Measurements from ENCODE around the gene SNX15.

SNX15 gene

GRCh38 chr11:65058012-65058411, 30.8 kb downstream of the SNX15 start:
- Histone ChIP-seq H3F3A (ENCODE audit: control insufficient read depth, insufficient read depth) (no peaks in the 10 kb centered on the region), H3K27me3 (ENCODE audit: control insufficient read depth, low read length) (no peaks in the 10 kb centered on the region; the same call in 1 of the 2 replicates), H3K4me1 (ENCODE audit: control insufficient read depth, low read length) (peaks cover 36% of the 10 kb centered on the region), H3K79me2 (ENCODE audit: control insufficient read depth, low read length) (no peaks in the 10 kb centered on the region), H3K9me3 (ENCODE audit: control insufficient read depth, insufficient read depth, low read length) (no peaks in the 10 kb centered on the region), H4K20me1 (ENCODE audit: control insufficient read depth, insufficient read depth, low read depth, low read length) (no peaks in the 10 kb centered on the region), H3K4me2 (ENCODE audit: low read length) (no peak overlapping the region), H3K27ac (ENCODE audit: low read depth, low read length) (no peak overlapping the region), H3K36me3 (ENCODE audit: control insufficient read depth, low read length) (no peaks in the 10 kb centered on the region), H3K4me3 (ENCODE audit: low read length) (no peak overlapping the region), H3K9me2 (replicated peaks; ENCODE audit: control insufficient read depth, low read length) (no peaks in the 10 kb centered on the region)
- TF ChIP-seq CTCF (IDR thresholded peaks at IDR 0.05; ENCODE audit: low read depth, low read length, poor library complexity, severe bottlenecking) (no peak), EZH2phosphoT487 (IDR thresholded peaks at IDR 0.05; ENCODE audit: borderline replicate concordance, low read length) (no peak)

- H3K36me3 ChIP-seq (ENCODE audit: control insufficient read depth, low read length) = no peaks in the 10 kb centered on the region
- no peaks in the 10 kb centered on the region for H3K9me3 ChIP-seq (ENCODE audit: control insufficient read depth, insufficient read depth, low read length)
- no peak within 1 kb of the TSS for H3K27ac ChIP-seq (ENCODE audit: low read depth, low read length)
- H3K79me2 ChIP-seq (ENCODE audit: control insufficient read depth, low read length) = no peaks in the 10 kb centered on the region
- H3K9me2 ChIP-seq (replicated peaks; ENCODE audit: control insufficient read depth, low read length) = no peaks in the 10 kb centered on the region
- no peak within 1 kb of the TSS for H3K4me2 ChIP-seq (ENCODE audit: low read length)
- H3K4me3 ChIP-seq (ENCODE audit: low read length) = no peak within 1 kb of the TSS
- no peaks in the 10 kb centered on the region; the same call in 1 of the 2 replicates for H3K27me3 ChIP-seq (ENCODE audit: control insufficient read depth, low read length)
- H3F3A ChIP-seq (ENCODE audit: control insufficient read depth, insufficient read depth) = no peaks in the 10 kb centered on the region
- no peaks in the 10 kb centered on the region for H4K20me1 ChIP-seq (ENCODE audit: control insufficient read depth, insufficient read depth, low read depth, low read length)
- TF ChIP-seq EZH2phosphoT487 (IDR thresholded peaks at IDR 0.05; ENCODE audit: borderline replicate concordance, low read length) (no peak), CTCF (IDR thresholded peaks at IDR 0.05; ENCODE audit: low read depth, low read length, poor library complexity, severe bottlenecking) (no peak)
- peaks cover 32% of the 10 kb centered on the region for H3K4me1 ChIP-seq (ENCODE audit: control insufficient read depth, low read length)
Measured at GRCh38 chr11:65058419-65059054, 31.3 kb downstream of the SNX15 start, which contains the start of gene NAALADL1. NAALADL1 (minus strand) TSS chr11:65058553; CDS start chr11:65058521, 32 bp downstream.

GRCh38 chr11:65059523-65059922, 32.3 kb downstream of the SNX15 start:
- H3K79me2 ChIP-seq (ENCODE audit: control insufficient read depth, low read length) = no peaks in the 10 kb centered on the region
- H3K36me3 ChIP-seq (ENCODE audit: control insufficient read depth, low read length) = no peaks in the 10 kb centered on the region
- peaks cover 22% of the 10 kb centered on the region for H3K4me1 ChIP-seq (ENCODE audit: control insufficient read depth, low read length)
- no peak overlapping the region for H3K4me2 ChIP-seq (ENCODE audit: low read length)
- H3K9me2 ChIP-seq (replicated peaks; ENCODE audit: control insufficient read depth, low read length) = no peaks in the 10 kb centered on the region
- H3K4me3 ChIP-seq (ENCODE audit: low read length) = no peak overlapping the region
- H3K9me3 ChIP-seq (ENCODE audit: control insufficient read depth, insufficient read depth, low read length) = no peaks in the 10 kb centered on the region
- H4K20me1 ChIP-seq (ENCODE audit: control insufficient read depth, insufficient read depth, low read depth, low read length) = no peaks in the 10 kb centered on the region
- TF ChIP-seq EZH2phosphoT487 (IDR thresholded peaks at IDR 0.05; ENCODE audit: borderline replicate concordance, low read length) = no peak
- no peak for TF ChIP-seq CTCF (IDR thresholded peaks at IDR 0.05; ENCODE audit: low read depth, low read length, poor library complexity, severe bottlenecking)
- H3K27ac ChIP-seq (ENCODE audit: low read depth, low read length) = no peak overlapping the region
- H3F3A ChIP-seq (ENCODE audit: control insufficient read depth, insufficient read depth) = no peaks in the 10 kb centered on the region
- no peaks in the 10 kb centered on the region; the same call in 1 of the 2 replicates for H3K27me3 ChIP-seq (ENCODE audit: control insufficient read depth, low read length)
